GM21737 (cell line): ENCODE data around the gene FAM53A.
"Not testable (repeated sequence)": the region's sequence is repeated elsewhere in the genome, so short reads cannot be mapped to it uniquely, and the experiment has no call there.

ENCODE experiments used
- ATAC-seq: cut with Tn5 transposase; IDR thresholded peaks from one replicate; pipeline ENCODE4 v1.9.1; 2021; ENCODE audit warnings: mild to moderate bottlenecking, moderate library complexity; ENCODE audit not compliant: unreplicated experiment

FAM53A gene

GRCh38 chr4:1717129-1718094 lies 33.3 kb upstream of the FAM53A start:
- ATAC-seq = no peak

GRCh38 chr4:1716065-1716945 lies 32.2 kb upstream of the FAM53A start:
- no peak for ATAC-seq

- ATAC-seq = no peak
Observed at GRCh38 chr4:1715002-1715758, 31.1 kb upstream of the FAM53A start.

GRCh38 chr4:1714303-1715001 lies 30.3 kb upstream of the FAM53A start:
- ATAC-seq = no peak

- ATAC-seq = no peak
Observed at GRCh38 chr4:1713003-1713851, 29.1 kb upstream of the FAM53A start.

GRCh38 chr4:1712216-1713002 lies 28.3 kb upstream of the FAM53A start, which contains the start of gene SLBP:
TSS of gene SLBP (minus strand) at chr4:1712319. CDS start at chr4:1712188, 131 bp downstream.
- ATAC-seq = peak; percentile 68

GRCh38 chr4:1711571-1712215 lies 27.6 kb upstream of the FAM53A start:
- peak; percentile 13 for ATAC-seq

- no peak for ATAC-seq
Observed at GRCh38 chr4:1711055-1711570, 27.0 kb upstream of the FAM53A start.

GRCh38 chr4:1708581-1708980 lies 24.5 kb upstream of the FAM53A start:
- no peak for ATAC-seq

GRCh38 chr4:1706358-1706757 lies 22.2 kb upstream of the FAM53A start:
- no peak for ATAC-seq

GRCh38 chr4:1705732-1706131 lies 21.6 kb upstream of the FAM53A start:
- ATAC-seq = no peak

- no peak for ATAC-seq
Observed at GRCh38 chr4:1703867-1704266, 19.8 kb upstream of the FAM53A start.

- not testable (repeated sequence) for ATAC-seq
Observed at GRCh38 chr4:1701671-1702070, 17.6 kb upstream of the FAM53A start.

- ATAC-seq = no peak
Observed at GRCh38 chr4:1695913-1696312, 11.8 kb upstream of the FAM53A start.

- ATAC-seq = no peak
Observed at GRCh38 chr4:1693131-1693896, 9.2 kb upstream of the FAM53A start.

- no peak for ATAC-seq
Observed at GRCh38 chr4:1691737-1692373, 7.7 kb upstream of the FAM53A start.

- ATAC-seq = no peak
Observed at GRCh38 chr4:1690698-1691097, 6.6 kb upstream of the FAM53A start.
